ENCODE results near the gene GRID1. TPM values are rescaled to one million over a fixed set of nuclear protein-coding genes. Genes with fewer than 3 reads are reported as not detected.

GRID1 gene
- total RNA-seq, 1 donor from 2014 or later: under 0.01 TPM

GRCh38 chr10:86231796-86232560, 134.6 kb downstream of the GRID1 start:
- DNase-seq (ENCODE audit: low read depth) (no peak), FAIRE-seq (no peak)
- no peak for TF ChIP-seq CTCF (IDR thresholded peaks at IDR 0.05; ENCODE audit: insufficient read depth, low read length, severe bottlenecking)
- Histone ChIP-seq H3K27me3 (ENCODE audit: control insufficient read depth, insufficient read depth, low read length) (no peaks in the 10 kb centered on the region), H3K36me3 (ENCODE audit: control insufficient read depth, insufficient read depth, low read length) (no peaks in the 10 kb centered on the region), H3K4me3 (ENCODE audit: low read depth, low read length) (no peak overlapping the region)

GRCh38 chr10:86230557-86231180, 135.9 kb downstream of the GRID1 start:
- FAIRE-seq (peak; percentile 40), DNase-seq (ENCODE audit: low read depth) (no peak)
- Histone ChIP-seq H3K27me3 (ENCODE audit: control insufficient read depth, insufficient read depth, low read length) (no peaks in the 10 kb centered on the region), H3K36me3 (ENCODE audit: control insufficient read depth, insufficient read depth, low read length) (no peaks in the 10 kb centered on the region), H3K4me3 (ENCODE audit: low read depth, low read length) (no peak overlapping the region)
- TF ChIP-seq CTCF (IDR thresholded peaks at IDR 0.05; ENCODE audit: insufficient read depth, low read length, severe bottlenecking): no peak

GRCh38 chr10:86229811-86230556, 136.6 kb downstream of the GRID1 start:
- Histone ChIP-seq H3K36me3 (ENCODE audit: control insufficient read depth, insufficient read depth, low read length) (no peaks in the 10 kb centered on the region), H3K4me3 (ENCODE audit: low read depth, low read length) (no peak overlapping the region), H3K27me3 (ENCODE audit: control insufficient read depth, insufficient read depth, low read length) (no peaks in the 10 kb centered on the region)
- FAIRE-seq (no peak), DNase-seq (ENCODE audit: low read depth) (no peak)
- no peak for TF ChIP-seq CTCF (IDR thresholded peaks at IDR 0.05; ENCODE audit: insufficient read depth, low read length, severe bottlenecking)

- TF ChIP-seq CTCF (IDR thresholded peaks at IDR 0.05; ENCODE audit: insufficient read depth, low read length, severe bottlenecking): no peak
- H3K4me3 ChIP-seq (ENCODE audit: low read depth, low read length): no peak overlapping the region
- no peaks in the 10 kb centered on the region for H3K36me3 ChIP-seq (ENCODE audit: control insufficient read depth, insufficient read depth, low read length)
- no peaks in the 10 kb centered on the region for H3K27me3 ChIP-seq (ENCODE audit: control insufficient read depth, insufficient read depth, low read length)
- FAIRE-seq (no peak), DNase-seq (ENCODE audit: low read depth) (peak; percentile 40)
Measured at GRCh38 chr10:86229376-86229775, 137.2 kb downstream of the GRID1 start.

- Histone ChIP-seq H3K27me3 (ENCODE audit: control insufficient read depth, insufficient read depth, low read length) (no peaks in the 10 kb centered on the region), H3K4me3 (ENCODE audit: low read depth, low read length) (no peak overlapping the region), H3K36me3 (ENCODE audit: control insufficient read depth, insufficient read depth, low read length) (no peaks in the 10 kb centered on the region)
- TF ChIP-seq CTCF (IDR thresholded peaks at IDR 0.05; ENCODE audit: insufficient read depth, low read length, severe bottlenecking): no peak
- FAIRE-seq: peak; percentile 90
- DNase-seq (ENCODE audit: low read depth): no peak
Measured at GRCh38 chr10:86227501-86228258, 138.9 kb downstream of the GRID1 start.

Data from bronchial epithelial cell (primary cell).